GM12801 (cell line): Measurements from ENCODE around the gene FSHR.

ENCODE experiments used
- TF ChIP-seq, protein P1 (sequence below): IDR thresholded peaks from one replicate; pipeline ENCODE4 v1.5.1; 2011; ENCODE audit warnings: control low read depth; ENCODE audit not compliant: insufficient read length; ENCODE audit errors: extremely low read depth

FSHR gene

DNA sequence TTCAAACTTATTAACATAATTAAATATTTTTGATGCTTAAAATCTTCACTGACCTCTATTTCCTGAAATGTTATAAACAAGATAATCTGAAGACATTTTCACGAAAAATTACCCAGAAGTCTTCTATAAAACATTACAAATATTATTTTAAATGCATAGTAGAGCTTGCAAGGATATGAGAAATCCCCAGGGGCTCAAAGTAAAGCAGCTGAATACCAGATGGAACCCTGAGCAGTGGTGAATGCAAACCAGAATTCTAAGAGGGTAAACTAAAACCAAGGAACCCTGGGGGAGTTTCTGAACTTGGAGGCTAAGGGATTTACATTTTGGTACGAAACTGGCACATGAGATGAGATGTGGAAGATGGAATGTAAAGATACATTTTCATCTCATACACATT is 83.6 kb downstream of the FSHR start:
- TF ChIP-seq, protein P1, sequence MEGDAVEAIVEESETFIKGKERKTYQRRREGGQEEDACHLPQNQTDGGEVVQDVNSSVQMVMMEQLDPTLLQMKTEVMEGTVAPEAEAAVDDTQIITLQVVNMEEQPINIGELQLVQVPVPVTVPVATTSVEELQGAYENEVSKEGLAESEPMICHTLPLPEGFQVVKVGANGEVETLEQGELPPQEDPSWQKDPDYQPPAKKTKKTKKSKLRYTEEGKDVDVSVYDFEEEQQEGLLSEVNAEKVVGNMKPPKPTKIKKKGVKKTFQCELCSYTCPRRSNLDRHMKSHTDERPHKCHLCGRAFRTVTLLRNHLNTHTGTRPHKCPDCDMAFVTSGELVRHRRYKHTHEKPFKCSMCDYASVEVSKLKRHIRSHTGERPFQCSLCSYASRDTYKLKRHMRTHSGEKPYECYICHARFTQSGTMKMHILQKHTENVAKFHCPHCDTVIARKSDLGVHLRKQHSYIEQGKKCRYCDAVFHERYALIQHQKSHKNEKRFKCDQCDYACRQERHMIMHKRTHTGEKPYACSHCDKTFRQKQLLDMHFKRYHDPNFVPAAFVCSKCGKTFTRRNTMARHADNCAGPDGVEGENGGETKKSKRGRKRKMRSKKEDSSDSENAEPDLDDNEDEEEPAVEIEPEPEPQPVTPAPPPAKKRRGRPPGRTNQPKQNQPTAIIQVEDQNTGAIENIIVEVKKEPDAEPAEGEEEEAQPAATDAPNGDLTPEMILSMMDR, result no peak

DNA sequence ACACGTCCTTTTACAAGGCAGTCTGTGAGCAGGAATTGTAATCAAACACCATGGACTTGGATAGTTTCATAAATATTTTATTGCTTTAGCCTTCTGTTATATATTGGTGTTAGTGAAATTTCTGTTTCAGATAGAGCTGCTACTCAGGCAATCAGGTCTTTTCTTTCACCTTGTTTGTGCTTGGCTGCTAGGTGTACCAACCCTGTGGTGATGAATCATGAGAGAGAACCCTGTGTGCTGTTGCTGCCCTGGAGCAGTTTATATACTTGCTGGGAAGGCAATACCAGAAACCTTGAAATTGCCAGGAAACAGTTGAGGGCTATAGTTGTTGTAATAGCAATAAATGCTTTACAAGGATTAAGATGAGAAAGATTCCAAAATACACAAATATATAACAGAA is 84.5 kb downstream of the FSHR start:
- TF ChIP-seq, protein P1, result no peak

- TF ChIP-seq, protein P1, result no peak
Observed at GRCh38 chr2:49068613-49069012, 85.7 kb downstream of the FSHR start.

DNA sequence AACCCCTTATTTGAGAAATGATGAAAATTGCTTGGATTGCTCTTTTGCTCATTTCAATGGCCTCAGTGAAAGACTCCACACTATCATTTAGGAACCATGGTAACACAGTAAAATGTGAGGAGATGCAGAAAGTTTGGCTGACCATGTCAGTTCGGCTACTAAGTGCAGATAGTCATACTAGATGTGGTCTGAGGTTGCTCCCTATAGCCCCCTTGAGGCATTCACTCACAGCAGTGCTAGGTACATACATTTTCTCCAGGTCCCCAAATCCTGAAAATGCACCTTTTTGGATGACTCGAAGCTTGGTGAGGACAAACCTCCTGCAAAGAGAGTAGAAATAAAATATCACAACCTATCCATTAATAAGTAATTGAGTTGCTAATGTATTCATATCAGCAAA is 86.3 kb downstream of the FSHR start:
- TF ChIP-seq, protein P1, result no peak

DNA sequence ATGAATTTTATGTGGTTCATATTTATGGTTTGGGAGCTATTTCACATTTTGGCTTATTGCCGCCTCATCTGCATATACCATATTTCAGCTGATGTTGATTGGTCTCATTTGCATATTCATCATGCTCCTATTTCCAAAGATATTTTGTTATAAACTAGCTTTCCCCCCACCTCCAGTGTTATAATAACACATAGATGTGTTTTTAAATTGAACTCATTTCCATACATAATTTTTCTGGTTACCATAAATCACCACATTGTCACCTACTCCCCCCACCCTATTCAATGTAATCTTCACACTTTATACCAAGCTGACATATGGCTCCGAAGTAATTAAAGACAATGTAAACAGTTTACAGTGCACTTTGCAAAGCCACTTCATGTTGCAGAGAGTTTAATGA is 101.2 kb downstream of the FSHR start:
- TF ChIP-seq, protein P1, result no peak

DNA sequence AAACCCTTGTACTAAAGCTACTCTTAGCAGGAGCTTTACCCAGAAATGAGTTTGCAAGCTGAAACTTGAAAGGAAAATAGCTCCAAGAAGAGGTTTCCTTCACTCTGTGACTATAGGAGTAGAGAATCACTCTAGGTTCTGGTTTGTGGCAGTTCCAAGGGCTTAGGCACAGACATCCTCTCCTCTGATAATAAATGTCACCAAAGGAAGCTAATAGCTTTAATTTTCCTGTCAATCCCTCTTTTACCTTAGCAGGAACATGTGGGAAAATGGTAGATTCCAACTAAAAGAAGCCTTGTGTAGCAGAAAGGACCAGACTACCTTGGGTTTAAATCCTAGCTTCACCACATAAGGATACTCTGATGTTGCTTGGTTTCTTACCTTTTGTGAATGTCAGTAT is 104.0 kb downstream of the FSHR start:
- TF ChIP-seq, protein P1, result no peak

DNA sequence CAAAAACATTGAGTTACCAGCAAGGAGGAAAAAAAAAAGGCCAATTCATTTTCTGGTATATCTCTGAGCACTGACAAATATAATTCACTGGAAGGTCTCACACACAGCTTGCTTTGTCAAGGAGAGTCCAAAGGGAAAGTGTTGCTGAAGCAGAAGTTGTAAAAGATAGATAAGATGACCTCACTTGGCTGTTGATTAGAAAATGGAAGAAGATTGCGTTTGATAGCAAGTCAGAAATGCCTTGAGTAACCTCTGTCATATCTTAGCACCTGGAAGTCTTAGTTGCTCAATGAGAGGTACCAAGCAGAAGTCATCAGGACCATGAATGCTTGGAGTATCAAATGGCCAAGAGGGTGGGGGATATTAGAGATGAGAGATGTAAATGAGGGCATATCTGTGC is 105.2 kb downstream of the FSHR start:
- TF ChIP-seq, protein P1, result no peak

GRCh38 chr2:49045083-49045482 is 109.2 kb downstream of the FSHR start:
- TF ChIP-seq, protein P1, result no peak
